NCI-H460 (cell line): ENCODE data around the gene ORC6. TPM values are rescaled to one million over a fixed set of nuclear protein-coding genes. Genes with fewer than 3 reads are reported as not detected.

Source experiments
- DNase-seq: peaks from one replicate; pipeline ENCODE4 v3.0.0-alpha.2; 2016; ENCODE audit warnings: low read depth; ENCODE audit errors: extremely low read depth
- total RNA-seq: library from RNA; depleted of rRNA; stranded (reverse); fragments of >200 nt; shearing (Covaris generic); gene quantifications from 2 replicates; pipeline ENCODE4 v1.2.3, GENCODE V29; 2014

Gene ORC6
- total RNA-seq, 1 experiment from 2014 or later = 29.1 TPM

- no peak for DNase-seq
Measured at GRCh38 chr16:46696957-46697356, 7.5 kb downstream of the ORC6 start.

DNA sequence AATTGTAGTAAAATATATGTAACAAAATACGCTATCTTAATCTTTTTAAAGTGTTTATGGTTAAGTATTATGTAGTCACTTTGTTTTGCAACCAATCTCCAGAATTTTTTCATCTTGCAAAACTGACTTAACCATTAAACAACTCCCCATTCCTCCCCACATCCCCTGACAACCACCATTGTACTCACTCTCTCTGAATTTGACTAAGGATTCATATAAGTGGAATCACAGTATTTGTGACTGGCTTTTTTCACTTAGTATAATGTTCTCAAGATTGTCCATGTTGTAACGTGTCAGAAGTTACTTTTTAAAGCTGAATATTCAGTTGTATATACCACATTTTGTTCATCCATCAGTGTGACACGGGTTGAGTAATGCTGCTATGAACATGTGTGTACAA is 10.6 kb downstream of the ORC6 start:
- DNase-seq = no peak

GRCh38 chr16:46701615-46702014 is 12.2 kb downstream of the ORC6 start:
- DNase-seq = no peak

GRCh38 chr16:46702030-46702429 is 12.6 kb downstream of the ORC6 start:
- DNase-seq = no peak

DNA sequence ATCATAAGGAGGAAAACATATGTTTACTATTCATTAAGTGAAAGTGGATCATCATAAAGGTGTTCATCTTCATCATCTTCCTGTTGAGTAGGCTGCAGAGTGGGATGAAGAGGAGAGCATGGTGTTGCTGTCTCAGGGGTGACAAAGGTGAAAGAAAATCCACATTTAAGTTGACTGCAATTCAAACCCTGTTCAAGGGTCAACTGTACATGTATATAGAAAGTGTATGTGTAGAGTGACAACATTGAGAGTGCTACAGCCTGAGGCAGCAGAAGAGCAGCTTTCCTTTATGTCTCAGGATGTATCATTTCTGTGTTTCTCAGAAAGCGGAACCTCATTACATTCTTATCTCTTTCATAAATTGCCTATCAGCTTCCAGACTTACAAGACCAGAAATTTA is 17.2 kb downstream of the ORC6 start:
- DNase-seq = no peak

- no peak for DNase-seq
Measured at GRCh38 chr16:46709469-46710005, 20.1 kb downstream of the ORC6 start.

- no peak for DNase-seq
Measured at GRCh38 chr16:46711106-46712058, 21.9 kb downstream of the ORC6 start.

DNA sequence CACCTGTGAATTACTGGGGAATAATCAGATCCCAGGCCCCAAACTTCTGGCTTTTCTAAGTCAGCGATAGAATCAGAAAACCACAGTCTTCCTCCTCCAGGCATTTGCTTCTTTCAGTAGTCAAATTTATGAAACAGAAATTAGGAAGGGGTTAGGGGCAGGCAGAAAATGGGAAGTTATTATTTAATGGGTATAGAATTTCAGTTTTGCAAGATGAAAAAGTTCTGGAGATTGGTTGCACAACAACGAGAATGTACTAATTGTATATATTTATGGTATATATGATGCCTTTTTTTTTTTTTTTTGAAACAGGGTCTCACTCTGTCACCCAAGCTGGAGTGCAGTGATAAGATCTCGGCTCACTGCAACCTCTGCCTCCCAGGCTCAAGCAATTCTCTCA is 23.5 kb downstream of the ORC6 start:
- DNase-seq = no peak

GRCh38 chr16:46713634-46714033 is 24.2 kb downstream of the ORC6 start:
- no peak for DNase-seq

DNA sequence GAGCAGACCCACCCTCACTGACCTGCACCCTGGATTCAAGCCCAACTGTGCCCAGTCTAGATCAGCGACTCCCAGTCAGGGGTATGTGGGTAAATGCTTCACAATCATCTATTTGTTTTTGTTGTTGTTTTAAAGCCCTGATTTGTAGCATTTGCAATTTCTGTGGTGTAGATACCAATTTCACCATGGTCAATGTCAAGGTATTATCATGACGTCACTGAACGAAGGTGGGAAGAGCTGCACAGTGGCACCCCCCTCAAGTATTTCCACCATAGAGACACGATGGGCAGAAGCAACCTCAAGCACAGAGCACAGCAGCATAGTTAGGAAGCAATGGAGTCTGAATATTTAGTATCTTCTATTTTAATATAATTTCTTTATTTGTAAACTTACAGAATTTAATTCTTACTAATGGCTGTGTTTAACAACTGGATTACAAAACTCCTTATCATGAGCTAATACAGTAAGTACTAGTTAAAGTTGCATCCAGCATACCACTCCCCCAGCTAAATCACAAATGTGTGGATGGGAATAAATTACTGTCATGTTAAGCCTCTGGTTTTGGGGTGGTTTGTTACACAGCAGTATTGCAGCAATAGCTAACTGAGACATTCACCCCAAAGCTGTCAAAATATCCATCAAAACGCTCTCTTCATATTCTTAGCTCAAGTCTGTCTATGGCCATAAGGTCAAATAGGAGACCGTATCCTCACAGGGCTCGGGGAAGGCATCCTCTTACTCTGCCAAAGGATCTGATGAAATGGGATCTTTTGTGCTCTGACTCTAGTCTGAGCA is 25.5 kb downstream of the ORC6 start:
- DNase-seq = no peak

- no peak for DNase-seq
Measured at GRCh38 chr16:46715769-46716305, 26.4 kb downstream of the ORC6 start.

- no peak for DNase-seq
Measured at GRCh38 chr16:46717692-46718091, 28.2 kb downstream of the ORC6 start.

- no peak for DNase-seq
Measured at GRCh38 chr16:46718214-46718613, 28.8 kb downstream of the ORC6 start.

GRCh38 chr16:46719528-46719927 is 30.1 kb downstream of the ORC6 start:
- DNase-seq = no peak

DNA sequence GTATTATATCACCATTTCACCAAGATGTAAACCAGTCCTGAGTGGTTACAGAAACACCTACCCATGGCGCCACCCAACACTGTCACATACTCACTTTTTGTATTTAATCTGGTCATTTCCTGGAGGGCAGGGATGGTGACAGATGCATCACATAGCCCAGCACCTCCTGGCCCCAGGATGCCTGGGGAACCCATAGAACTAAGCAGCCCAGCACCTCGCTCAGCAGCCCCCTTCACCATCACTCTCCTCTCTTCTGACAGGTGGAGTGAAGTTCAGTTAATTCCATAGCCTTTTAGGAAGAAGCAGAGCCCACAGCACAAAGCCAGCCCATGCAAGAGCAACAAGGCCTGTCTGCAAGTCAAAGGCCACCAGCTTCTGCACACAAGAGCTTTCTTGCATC is 31.2 kb downstream of the ORC6 start:
- no peak for DNase-seq

GRCh38 chr16:46721885-46722284 is 32.4 kb downstream of the ORC6 start:
- DNase-seq = no peak

DNA sequence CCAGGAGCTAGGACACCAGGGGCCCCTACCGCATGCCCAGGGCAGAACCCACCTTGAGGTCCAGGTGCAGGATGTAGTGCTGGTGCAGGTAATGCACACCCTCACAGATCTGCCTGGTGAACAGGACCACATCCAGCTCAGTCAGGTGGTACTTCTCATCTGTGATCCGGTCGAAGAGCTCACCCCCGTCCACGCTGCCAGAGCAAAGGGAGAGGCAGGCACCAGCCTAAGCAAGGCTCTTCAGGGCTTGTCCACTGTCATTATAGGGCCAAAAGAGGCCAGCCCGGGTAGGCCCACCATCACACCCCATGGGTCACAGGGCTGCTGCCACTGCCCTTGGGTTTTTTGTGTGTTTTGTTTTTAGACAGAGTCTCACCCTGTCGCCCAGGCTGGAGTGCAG is 37.7 kb downstream of the ORC6 start:
- no peak for DNase-seq

GRCh38 chr16:46727630-46728029 is 38.2 kb downstream of the ORC6 start:
- no peak for DNase-seq

- DNase-seq = no peak
Measured at GRCh38 chr16:46728806-46729205, 39.3 kb downstream of the ORC6 start.

DNA sequence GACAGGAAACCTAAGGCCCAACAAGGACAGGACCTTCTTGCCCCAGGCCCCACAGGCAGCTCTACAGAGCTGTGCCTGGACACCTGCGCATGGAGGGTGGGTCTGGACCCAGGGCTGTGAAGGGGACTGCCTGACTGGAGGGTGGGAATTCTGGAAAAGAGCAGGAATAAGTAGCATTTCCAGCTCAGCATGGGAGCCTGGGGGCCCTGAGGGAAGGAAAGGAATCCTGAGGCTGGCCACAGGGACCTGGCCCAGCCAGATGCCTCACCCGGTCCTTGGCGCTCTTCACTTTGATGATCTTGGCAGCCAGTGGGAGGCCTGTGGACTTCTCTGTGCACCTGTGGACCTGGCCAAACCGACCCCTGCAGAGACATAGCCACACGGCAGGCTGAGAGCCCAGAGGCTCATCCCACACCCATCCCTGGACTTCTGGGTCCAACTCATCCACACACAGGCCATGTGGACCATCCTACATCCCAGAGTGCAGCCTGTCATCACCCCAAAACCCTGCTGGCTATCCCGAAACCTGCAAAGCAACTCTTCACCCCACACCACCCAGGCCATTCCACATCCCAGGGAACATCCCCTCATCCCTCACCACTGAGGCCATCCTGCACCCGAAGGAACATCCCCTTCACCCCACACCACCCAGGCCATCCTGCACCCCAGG is 40.0 kb downstream of the ORC6 start:
- DNase-seq = no peak

- DNase-seq = no peak
Measured at GRCh38 chr16:46730126-46730525, 40.7 kb downstream of the ORC6 start.
